MCF 10A (cell line): Measurements from ENCODE around the gene PPP1R16B. TPM values are rescaled to one million over a fixed set of nuclear protein-coding genes. Genes with fewer than 3 reads are reported as not detected.

ENCODE experiments used
- BruUV-seq: library from RNA; stranded (reverse); fragments of 400-500 nt; replicated peaks from 2 replicates; lab custom pipeline; 2021; lab: Mats Ljungman, UMichigan
- CTCF ChIA-PET: fragments of 300-600 bp; sonication (Branson Sonifier 250); formaldehyde crosslinking; extraction: SDS; loops from one replicate; lab custom pipeline; 2021; ENCODE audit warnings: antibody characterized with exemption, inconsistent platforms; lab: Yijun Ruan, JAX
- POLR2A ChIA-PET: fragments of 300-600, 350-650 bp; sonication (Branson Sonifier 250); formaldehyde crosslinking; extraction: SDS; loops from one replicate; lab custom pipeline; 2020; ENCODE audit warnings: antibody characterized with exemption, inconsistent platforms; lab: Yijun Ruan, JAX
- DNase-seq: peaks from one replicate; pipeline ENCODE4 v3.0.0-alpha.2; 2018; ENCODE audit not compliant: unreplicated experiment
- H3K27ac Mint-ChIP-seq: one replicate; pipeline ENCODE4 v1.8.0; 2022; ENCODE audit warnings: mild to moderate bottlenecking, low read depth, mixed read lengths; ENCODE audit not compliant: unreplicated experiment
- H3K27me3 Mint-ChIP-seq: one replicate; pipeline ENCODE4 v1.8.0; 2022; ENCODE audit warnings: mixed read lengths; ENCODE audit not compliant: insufficient read depth, unreplicated experiment
- H3K36me3 Mint-ChIP-seq: one replicate; pipeline ENCODE4 v1.8.0; 2022; ENCODE audit warnings: mild to moderate bottlenecking, moderate library complexity, mixed read lengths; ENCODE audit not compliant: insufficient read depth, unreplicated experiment
- H3K4me1 Mint-ChIP-seq: one replicate; pipeline ENCODE4 v1.8.0; 2022; ENCODE audit warnings: mixed read lengths; ENCODE audit not compliant: insufficient read depth, unreplicated experiment
- H3K4me3 Mint-ChIP-seq: one replicate; pipeline ENCODE4 v1.8.0; 2022; ENCODE audit warnings: mild to moderate bottlenecking, moderate library complexity, mixed read lengths; ENCODE audit not compliant: unreplicated experiment
- H3K9me3 Mint-ChIP-seq: one replicate; pipeline ENCODE4 v1.8.0; 2022; ENCODE audit warnings: mixed read lengths; ENCODE audit not compliant: unreplicated experiment
- CTCF ChIP-seq: fragments of 200-600 bp; IDR thresholded peaks from one replicate; pipeline ENCODE4 v1.8.0; 2022; ENCODE audit warnings: antibody characterized with exemption, mild to moderate bottlenecking; ENCODE audit not compliant: unreplicated experiment
- intact Hi-C: fragments of 100-400 bp; cut with micrococcal nuclease; formaldehyde crosslinking; loops from 2 replicates; pipeline ENCODE4 v1.14.1; 2022
- total RNA-seq: library from RNA; stranded (reverse); gene quantifications from 2 replicates; pipeline ENCODE4 v1.2.3, GENCODE V29; 2022

The PPP1R16B gene
- total RNA-seq, 1 experiment from 2014 or later = not detected

DNA sequence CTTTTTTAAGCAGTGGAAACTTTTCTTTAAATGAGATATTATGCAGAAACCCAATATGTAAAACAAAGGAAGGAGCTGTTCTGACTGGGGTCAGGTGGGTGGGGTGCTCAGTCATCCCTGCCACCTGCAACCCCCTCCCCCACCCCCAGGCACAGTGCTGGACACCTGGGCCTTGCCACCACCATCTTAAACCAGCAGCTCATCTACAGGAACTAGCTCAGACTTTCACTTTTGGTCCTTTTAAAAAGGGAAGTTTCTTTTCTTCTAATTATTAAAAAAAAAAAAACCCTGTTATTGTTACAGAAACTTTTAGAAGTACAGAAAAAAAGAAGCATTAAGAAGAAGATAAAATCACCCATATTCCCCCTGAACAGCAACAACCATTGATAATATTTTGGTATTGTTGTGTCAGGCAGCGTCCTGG, 37.1 kb downstream of the PPP1R16B start:
- Mint-ChIP-seq H3K27ac (no peak overlapping the region), H3K4me1 (no peaks in the 10 kb centered on the region), H3K36me3 (no peaks in the 10 kb centered on the region), H3K4me3 (no peak overlapping the region), H3K27me3 (peaks cover 16% of the 10 kb centered on the region), H3K9me3 (no peaks in the 10 kb centered on the region)
- BruUV-seq = no TSS peak
- ChIA-PET CTCF (interaction anchor here (0.9 to 1.7 kb wide), 3 partner anchors 12 to 51 kb away, joined by 3 to 8 read pairs (median 6); no protein-coding TSS in a partner anchor), POLR2A (interaction anchor here (0.7 to 1.0 kb wide), 2 partner anchors 15 to 19 kb away, joined by 3 read pairs; no protein-coding TSS in a partner anchor)
- intact Hi-C loops = no loop called here
- DNase-seq = no peak
- TF ChIP-seq CTCF = no peak

GRCh38 chr20:38843346-38843745, 37.8 kb downstream of the PPP1R16B start:
- H3K4me3 Mint-ChIP-seq = no peak overlapping the region
- DNase-seq = no peak
- no peaks in the 10 kb centered on the region for H3K36me3 Mint-ChIP-seq
- BruUV-seq = no TSS peak
- POLR2A ChIA-PET = interaction anchor here (0.8 to 1.0 kb wide), 2 partner anchors 16 to 21 kb away, joined by 3 read pairs; no protein-coding TSS in a partner anchor
- TF ChIP-seq CTCF = no peak
- CTCF ChIA-PET = interaction anchor here (0.9 to 1.7 kb wide), 3 partner anchors 13 to 50 kb away, joined by 3 to 8 read pairs (median 6); no protein-coding TSS in a partner anchor
- H3K27ac Mint-ChIP-seq = no peak overlapping the region
- peaks cover 16% of the 10 kb centered on the region for H3K27me3 Mint-ChIP-seq
- H3K9me3 Mint-ChIP-seq = no peaks in the 10 kb centered on the region
- intact Hi-C loops = no loop called here
- no peaks in the 10 kb centered on the region for H3K4me1 Mint-ChIP-seq

GRCh38 chr20:38844963-38845362, 39.5 kb downstream of the PPP1R16B start:
- ChIA-PET CTCF (interaction anchor here (0.6 to 1.1 kb wide), 3 partner anchors 11 to 159 kb away, joined by 3 to 4 read pairs (median 4); no protein-coding TSS in a partner anchor), POLR2A (no interaction called here)
- Mint-ChIP-seq H3K4me1 (no peaks in the 10 kb centered on the region), H3K9me3 (no peaks in the 10 kb centered on the region), H3K27ac (no peak overlapping the region), H3K27me3 (peaks cover 16% of the 10 kb centered on the region), H3K4me3 (no peak overlapping the region), H3K36me3 (no peaks in the 10 kb centered on the region)
- TF ChIP-seq CTCF = no peak
- no TSS peak for BruUV-seq
- DNase-seq = no peak
- intact Hi-C loops = no loop called here

- no peak overlapping the region for H3K4me3 Mint-ChIP-seq
- no peak for DNase-seq
- no peak for TF ChIP-seq CTCF
- H3K4me1 Mint-ChIP-seq = no peaks in the 10 kb centered on the region
- no peaks in the 10 kb centered on the region for H3K36me3 Mint-ChIP-seq
- no peak overlapping the region for H3K27ac Mint-ChIP-seq
- POLR2A ChIA-PET = no interaction called here
- H3K27me3 Mint-ChIP-seq = peaks cover 16% of the 10 kb centered on the region
- BruUV-seq = no TSS peak
- CTCF ChIA-PET = no interaction called here
- intact Hi-C loops = no loop called here
- no peaks in the 10 kb centered on the region for H3K9me3 Mint-ChIP-seq
These were observed 42.3 kb downstream of the PPP1R16B start for GRCh38 chr20:38847840-38848239.
